SK-N-SH treated with all-trans-retinoic acid at 6 μM for 48 hours (cell line): Measurements from ENCODE around the gene TECTA.

Source experiments
- ATAC-seq: fragments of 200-7000 bp; cut with Tn5 transposase; 3 replicates; pipeline ENCODE4 v1.9.1; 2020; ENCODE audit warnings: mild to moderate bottlenecking, moderate library complexity
- BACH2 ChIP-seq: fragments of 250-450 bp; sonication (Bioruptor Pico); IDR thresholded peaks from 2 replicates; pipeline ENCODE4 v1.9.0; 2021; ENCODE audit warnings: mild to moderate bottlenecking, borderline replicate concordance
- GLIS3 ChIP-seq: fragments of 250-450 bp; sonication (Bioruptor Pico); IDR thresholded peaks from 2 replicates; pipeline ENCODE4 v1.5.0; 2020; ENCODE audit warnings: mild to moderate bottlenecking, moderate library complexity
- ISL1 ChIP-seq: fragments of 250-450 bp; sonication (Bioruptor Pico); IDR thresholded peaks from 2 replicates; pipeline ENCODE4 v2.1.2; 2022; ENCODE audit warnings: mild to moderate bottlenecking, moderate library complexity
- PPARA ChIP-seq: fragments of 250-450 bp; sonication (Bioruptor Pico); IDR thresholded peaks from 2 replicates; pipeline ENCODE4 v1.5.0; 2020; ENCODE audit warnings: mild to moderate bottlenecking, borderline replicate concordance
- SNAI2 ChIP-seq: fragments of 250-450 bp; sonication (Bioruptor Pico); IDR thresholded peaks from 2 replicates; pipeline ENCODE4 v1.5.0; 2020; ENCODE audit warnings: mild to moderate bottlenecking, moderate library complexity
- TCF4 ChIP-seq: fragments of 250-450 bp; sonication (Bioruptor Pico); IDR thresholded peaks from 2 replicates; pipeline ENCODE4 v1.8.0; 2021; ENCODE audit warnings: mild to moderate bottlenecking, moderate library complexity, borderline replicate concordance
- TOX ChIP-seq: fragments of 250-450 bp; sonication (Bioruptor Pico); IDR thresholded peaks from 2 replicates; pipeline ENCODE4 v1.8.0; 2021; ENCODE audit warnings: mild to moderate bottlenecking, moderate library complexity, borderline replicate concordance
- ZC3H10 ChIP-seq: fragments of 250-450 bp; sonication (Bioruptor Pico); IDR thresholded peaks from 2 replicates; pipeline ENCODE4 v1.5.1; 2021; ENCODE audit warnings: mild to moderate bottlenecking, moderate library complexity
- ZFP3 ChIP-seq: fragments of 250-450 bp; sonication (Bioruptor Pico); IDR thresholded peaks from 2 replicates; pipeline ENCODE4 v1.5.0; 2020; ENCODE audit warnings: mild to moderate bottlenecking, moderate library complexity
- ZNF70 ChIP-seq: fragments of 450-650 bp; formaldehyde crosslinking; IDR thresholded peaks from 2 replicates; pipeline ENCODE4 v1.5.0; 2020; ENCODE audit warnings: mild to moderate bottlenecking, moderate library complexity
- TF ChIP-seq, protein P1 (sequence below): fragments of 250-450 bp; sonication (Bioruptor Pico); IDR thresholded peaks from 2 replicates; pipeline ENCODE4 v1.8.0; 2021; ENCODE audit warnings: low read depth, mild to moderate bottlenecking, moderate library complexity, borderline replicate concordance
- TF ChIP-seq, protein P2 (sequence below): fragments of 250-450 bp; sonication (Bioruptor Pico); IDR thresholded peaks from 2 replicates; pipeline ENCODE4 v1.5.0; 2020; ENCODE audit warnings: mild to moderate bottlenecking, moderate library complexity
- TF ChIP-seq, protein P3 (sequence below): fragments of 250-450 bp; sonication (Bioruptor Pico); IDR thresholded peaks from 2 replicates; pipeline ENCODE4 v1.8.0; 2020; ENCODE audit warnings: mild to moderate bottlenecking, moderate library complexity, borderline replicate concordance
- TF ChIP-seq, protein P4 (sequence below): fragments of 250-450 bp; sonication (Bioruptor Pico); IDR thresholded peaks from 2 replicates; pipeline ENCODE4 v1.5.1; 2021; ENCODE audit warnings: mild to moderate bottlenecking, moderate library complexity

The TECTA gene

DNA sequence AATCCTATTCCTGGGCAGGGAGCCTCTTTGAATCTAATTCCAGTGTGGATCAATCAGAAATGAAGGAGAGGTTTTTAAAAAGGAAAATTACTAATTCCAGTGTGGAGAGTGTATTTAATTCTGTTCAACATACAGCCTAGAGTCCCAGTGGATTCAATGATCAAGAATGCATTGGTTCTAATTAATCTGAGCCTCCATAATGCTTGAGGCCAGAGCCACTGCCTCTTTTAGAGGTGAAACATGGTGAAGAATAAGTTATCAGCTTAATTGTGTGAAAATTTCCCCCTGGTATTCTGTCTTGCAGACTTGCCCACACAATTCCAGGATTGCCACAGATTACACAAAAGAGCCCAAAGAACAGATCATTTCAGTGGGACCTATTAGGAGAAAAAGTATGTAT, 87.7 kb downstream of the TECTA start (continued):
- TF ChIP-seq, protein P1, sequence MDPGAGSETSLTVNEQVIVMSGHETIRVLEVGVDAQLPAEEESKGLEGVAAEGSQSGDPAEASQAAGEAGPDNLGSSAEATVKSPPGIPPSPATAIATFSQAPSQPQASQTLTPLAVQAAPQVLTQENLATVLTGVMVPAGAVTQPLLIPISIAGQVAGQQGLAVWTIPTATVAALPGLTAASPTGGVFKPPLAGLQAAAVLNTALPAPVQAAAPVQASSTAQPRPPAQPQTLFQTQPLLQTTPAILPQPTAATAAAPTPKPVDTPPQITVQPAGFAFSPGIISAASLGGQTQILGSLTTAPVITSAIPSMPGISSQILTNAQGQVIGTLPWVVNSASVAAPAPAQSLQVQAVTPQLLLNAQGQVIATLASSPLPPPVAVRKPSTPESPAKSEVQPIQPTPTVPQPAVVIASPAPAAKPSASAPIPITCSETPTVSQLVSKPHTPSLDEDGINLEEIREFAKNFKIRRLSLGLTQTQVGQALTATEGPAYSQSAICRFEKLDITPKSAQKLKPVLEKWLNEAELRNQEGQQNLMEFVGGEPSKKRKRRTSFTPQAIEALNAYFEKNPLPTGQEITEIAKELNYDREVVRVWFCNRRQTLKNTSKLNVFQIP (CRISPR knock-in tag): no peak

DNA sequence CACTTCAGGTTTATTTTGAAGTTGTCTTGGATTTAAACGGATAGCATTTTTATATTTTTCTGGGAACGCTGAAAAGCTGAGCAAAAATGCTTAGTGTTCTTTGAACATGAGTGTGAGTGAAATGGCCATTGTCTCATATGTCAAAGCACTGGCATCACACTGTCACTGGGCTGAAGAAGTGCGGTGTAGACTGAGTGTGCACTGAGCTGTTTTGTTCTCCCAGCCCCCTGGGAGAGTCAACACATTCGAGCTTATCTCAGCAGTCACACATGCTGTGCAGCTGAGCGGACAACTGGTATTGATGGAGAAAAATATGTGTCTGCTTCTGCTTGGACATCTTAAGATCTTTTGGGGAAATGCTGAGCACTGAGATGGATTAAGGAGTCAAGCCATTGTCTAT, 90.8 kb downstream of the TECTA start:
- ATAC-seq: no peak
- no peak for TF ChIP-seq PPARA (CRISPR knock-in tag)
- TF ChIP-seq, protein P2, sequence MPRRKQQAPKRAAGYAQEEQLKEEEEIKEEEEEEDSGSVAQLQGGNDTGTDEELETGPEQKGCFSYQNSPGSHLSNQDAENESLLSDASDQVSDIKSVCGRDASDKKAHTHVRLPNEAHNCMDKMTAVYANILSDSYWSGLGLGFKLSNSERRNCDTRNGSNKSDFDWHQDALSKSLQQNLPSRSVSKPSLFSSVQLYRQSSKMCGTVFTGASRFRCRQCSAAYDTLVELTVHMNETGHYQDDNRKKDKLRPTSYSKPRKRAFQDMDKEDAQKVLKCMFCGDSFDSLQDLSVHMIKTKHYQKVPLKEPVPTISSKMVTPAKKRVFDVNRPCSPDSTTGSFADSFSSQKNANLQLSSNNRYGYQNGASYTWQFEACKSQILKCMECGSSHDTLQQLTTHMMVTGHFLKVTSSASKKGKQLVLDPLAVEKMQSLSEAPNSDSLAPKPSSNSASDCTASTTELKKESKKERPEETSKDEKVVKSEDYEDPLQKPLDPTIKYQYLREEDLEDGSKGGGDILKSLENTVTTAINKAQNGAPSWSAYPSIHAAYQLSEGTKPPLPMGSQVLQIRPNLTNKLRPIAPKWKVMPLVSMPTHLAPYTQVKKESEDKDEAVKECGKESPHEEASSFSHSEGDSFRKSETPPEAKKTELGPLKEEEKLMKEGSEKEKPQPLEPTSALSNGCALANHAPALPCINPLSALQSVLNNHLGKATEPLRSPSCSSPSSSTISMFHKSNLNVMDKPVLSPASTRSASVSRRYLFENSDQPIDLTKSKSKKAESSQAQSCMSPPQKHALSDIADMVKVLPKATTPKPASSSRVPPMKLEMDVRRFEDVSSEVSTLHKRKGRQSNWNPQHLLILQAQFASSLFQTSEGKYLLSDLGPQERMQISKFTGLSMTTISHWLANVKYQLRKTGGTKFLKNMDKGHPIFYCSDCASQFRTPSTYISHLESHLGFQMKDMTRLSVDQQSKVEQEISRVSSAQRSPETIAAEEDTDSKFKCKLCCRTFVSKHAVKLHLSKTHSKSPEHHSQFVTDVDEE: no peak
- TF ChIP-seq, all 23 proteins: peak for 0

DNA sequence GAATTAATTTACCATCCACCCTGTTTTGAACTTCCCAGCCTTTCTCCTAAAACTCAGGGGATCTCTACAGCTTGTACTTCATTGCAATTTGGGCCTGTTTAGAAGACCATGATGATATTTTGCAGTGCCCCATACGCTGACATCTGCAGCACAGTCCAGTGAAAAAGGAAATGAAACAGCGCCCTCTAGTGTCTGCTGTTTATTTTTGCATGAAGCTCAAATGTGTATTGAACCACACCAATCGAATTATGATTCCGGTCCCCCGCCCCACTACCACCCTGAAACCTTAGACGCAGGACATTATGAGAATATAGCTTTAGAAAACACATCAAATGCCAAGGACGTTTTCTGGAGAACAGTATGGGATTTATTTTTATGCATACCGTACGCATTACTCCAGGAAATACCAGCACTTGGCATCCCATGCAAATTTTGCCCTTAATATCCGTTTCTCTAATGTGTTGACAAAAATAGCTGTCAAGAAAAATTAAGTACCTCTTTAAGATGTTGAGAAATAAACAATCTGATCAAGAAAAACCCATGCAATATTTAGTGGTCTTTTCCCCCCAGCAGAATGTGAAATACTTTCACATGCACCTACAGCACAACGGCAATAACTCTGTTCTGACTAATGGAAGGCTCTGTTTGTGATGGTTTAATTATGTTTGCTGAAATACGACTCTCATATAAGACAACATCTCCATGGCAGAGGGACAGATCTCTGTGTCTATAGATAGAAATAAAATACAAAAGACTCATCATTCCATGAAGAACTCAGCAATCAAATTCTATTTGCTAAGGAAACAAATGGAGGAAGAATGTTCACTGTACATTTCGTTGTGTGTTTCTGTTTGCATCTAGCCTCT, 93.9 kb downstream of the TECTA start:
- no peak for TF ChIP-seq BACH2
- TF ChIP-seq TCF4: 0 out of 2 replicates have a peak, but pooled peaks have one; percentile 20
- peak; percentile 99 for ATAC-seq

DNA sequence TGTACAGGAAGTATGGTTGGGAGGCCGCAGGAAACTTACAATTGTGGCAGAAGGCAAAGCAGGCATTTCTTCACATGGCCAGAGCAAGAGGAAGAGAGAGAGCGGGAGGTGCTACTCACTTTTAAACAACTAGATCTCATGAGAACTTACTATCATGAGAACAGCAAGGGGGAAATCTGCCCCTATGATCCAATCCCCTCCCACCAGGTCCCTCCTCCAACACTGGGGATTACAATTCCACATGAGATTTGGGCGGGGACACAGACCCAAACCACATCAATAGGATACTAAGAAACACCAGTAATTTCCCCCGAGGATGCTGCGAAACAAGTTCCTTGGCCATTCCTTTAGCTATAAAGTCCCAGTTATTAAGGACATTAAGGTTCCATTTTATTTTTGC, 97.4 kb downstream of the TECTA start:
- no peak for TF ChIP-seq SNAI2 (CRISPR knock-in tag)
- TF ChIP-seq ZNF70 (CRISPR knock-in tag): no peak
- TF ChIP-seq, protein P3, sequence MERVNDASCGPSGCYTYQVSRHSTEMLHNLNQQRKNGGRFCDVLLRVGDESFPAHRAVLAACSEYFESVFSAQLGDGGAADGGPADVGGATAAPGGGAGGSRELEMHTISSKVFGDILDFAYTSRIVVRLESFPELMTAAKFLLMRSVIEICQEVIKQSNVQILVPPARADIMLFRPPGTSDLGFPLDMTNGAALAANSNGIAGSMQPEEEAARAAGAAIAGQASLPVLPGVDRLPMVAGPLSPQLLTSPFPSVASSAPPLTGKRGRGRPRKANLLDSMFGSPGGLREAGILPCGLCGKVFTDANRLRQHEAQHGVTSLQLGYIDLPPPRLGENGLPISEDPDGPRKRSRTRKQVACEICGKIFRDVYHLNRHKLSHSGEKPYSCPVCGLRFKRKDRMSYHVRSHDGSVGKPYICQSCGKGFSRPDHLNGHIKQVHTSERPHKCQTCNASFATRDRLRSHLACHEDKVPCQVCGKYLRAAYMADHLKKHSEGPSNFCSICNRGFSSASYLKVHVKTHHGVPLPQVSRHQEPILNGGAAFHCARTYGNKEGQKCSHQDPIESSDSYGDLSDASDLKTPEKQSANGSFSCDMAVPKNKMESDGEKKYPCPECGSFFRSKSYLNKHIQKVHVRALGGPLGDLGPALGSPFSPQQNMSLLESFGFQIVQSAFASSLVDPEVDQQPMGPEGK (CRISPR knock-in tag): no peak
- no peak for TF ChIP-seq PPARA (CRISPR knock-in tag)
- TF ChIP-seq ZC3H10 (CRISPR knock-in tag): no peak
- TF ChIP-seq, protein P4, sequence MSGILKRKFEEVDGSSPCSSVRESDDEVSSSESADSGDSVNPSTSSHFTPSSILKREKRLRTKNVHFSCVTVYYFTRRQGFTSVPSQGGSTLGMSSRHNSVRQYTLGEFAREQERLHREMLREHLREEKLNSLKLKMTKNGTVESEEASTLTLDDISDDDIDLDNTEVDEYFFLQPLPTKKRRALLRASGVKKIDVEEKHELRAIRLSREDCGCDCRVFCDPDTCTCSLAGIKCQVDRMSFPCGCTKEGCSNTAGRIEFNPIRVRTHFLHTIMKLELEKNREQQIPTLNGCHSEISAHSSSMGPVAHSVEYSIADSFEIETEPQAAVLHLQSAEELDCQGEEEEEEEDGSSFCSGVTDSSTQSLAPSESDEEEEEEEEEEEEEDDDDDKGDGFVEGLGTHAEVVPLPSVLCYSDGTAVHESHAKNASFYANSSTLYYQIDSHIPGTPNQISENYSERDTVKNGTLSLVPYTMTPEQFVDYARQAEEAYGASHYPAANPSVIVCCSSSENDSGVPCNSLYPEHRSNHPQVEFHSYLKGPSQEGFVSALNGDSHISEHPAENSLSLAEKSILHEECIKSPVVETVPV: no peak
- TF ChIP-seq TOX (CRISPR knock-in tag): no peak
- no peak for TF ChIP-seq GLIS3 (CRISPR knock-in tag)
- no peak for ATAC-seq

DNA sequence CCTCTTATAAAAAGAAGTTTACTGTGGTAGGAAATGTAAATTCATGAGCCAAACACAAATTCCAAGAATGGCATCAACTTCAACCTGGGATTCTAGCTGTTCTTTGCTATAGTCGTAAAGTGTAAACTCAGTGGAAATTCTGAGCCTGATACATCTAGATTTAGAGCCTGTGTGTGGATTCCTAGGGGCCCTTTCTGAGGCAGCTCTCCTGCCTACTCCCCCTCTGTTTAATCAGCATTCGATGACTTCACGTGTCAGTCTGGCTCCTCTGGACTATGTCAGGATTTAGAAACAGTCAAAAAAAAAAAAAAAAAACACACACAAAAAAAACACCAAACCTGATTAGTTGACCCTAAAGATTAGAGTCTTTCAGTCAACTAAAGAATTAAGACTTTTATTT, 98.5 kb downstream of the TECTA start:
- ATAC-seq: no peak
- TF ChIP-seq ZNF70 (CRISPR knock-in tag) (no peak), ISL1 (CRISPR knock-in tag) (peak; percentile 32; the same call in 1 of the 2 replicates)

DNA sequence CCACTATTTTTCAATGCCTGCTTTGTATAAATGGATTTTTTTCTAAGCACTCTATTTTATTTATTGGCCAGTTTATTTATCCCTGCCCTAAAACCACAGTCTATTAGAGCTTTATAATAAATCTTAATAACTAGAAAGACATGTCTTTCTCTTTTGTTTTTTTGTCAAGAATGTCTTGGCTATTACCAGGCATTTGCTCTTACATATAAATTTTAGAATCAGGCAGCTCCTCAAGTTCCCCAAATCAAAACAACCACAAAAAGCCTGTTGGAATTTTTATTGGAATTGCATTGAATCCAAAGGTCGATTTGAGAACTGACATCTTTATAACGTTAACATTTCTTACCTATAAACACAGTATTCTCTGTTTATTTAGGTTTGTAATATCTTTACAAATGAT, 105.8 kb downstream of the TECTA start:
- TF ChIP-seq ZFP3 (CRISPR knock-in tag): no peak
- peak; percentile 94 for TF ChIP-seq ISL1 (CRISPR knock-in tag)
- ATAC-seq: no peak
